Ishikawa (cell line): ENCODE results near the gene NR6A1.

Experiments used
- CEBPB ChIP-seq: IDR thresholded peaks from 2 replicates; pipeline ENCODE4 v1.6.1; 2012
- CREB1 ChIP-seq: IDR thresholded peaks from 2 replicates; pipeline ENCODE4 v1.6.1; 2012; ENCODE audit warnings: low read depth
- EGR1 ChIP-seq: IDR thresholded peaks from 2 replicates; pipeline ENCODE4 v1.6.1; 2012
- EP300 ChIP-seq: IDR thresholded peaks from 2 replicates; pipeline ENCODE4 v1.6.1; 2012; ENCODE audit warnings: borderline replicate concordance
- FOXM1 ChIP-seq: IDR thresholded peaks from 2 replicates; pipeline ENCODE4 v1.6.1; 2012; ENCODE audit warnings: low read depth, borderline replicate concordance
- MAX ChIP-seq: IDR thresholded peaks from 2 replicates; pipeline ENCODE4 v1.6.1; 2012
- NFIC ChIP-seq: IDR thresholded peaks from 2 replicates; pipeline ENCODE4 v1.6.1; 2012
- RAD21 ChIP-seq: IDR thresholded peaks from 2 replicates; pipeline ENCODE4 v1.6.1; 2012; ENCODE audit warnings: low read depth
- REST ChIP-seq: IDR thresholded peaks from 2 replicates; pipeline ENCODE4 v1.6.1; 2012; ENCODE audit warnings: low read depth, mild to moderate bottlenecking
- TAF1 ChIP-seq: IDR thresholded peaks from 2 replicates; pipeline ENCODE4 v1.6.1; 2012; ENCODE audit warnings: low read depth, mild to moderate bottlenecking
- TCF12 ChIP-seq: IDR thresholded peaks from 2 replicates; pipeline ENCODE4 v1.6.1; 2012; ENCODE audit warnings: low read depth
- TEAD4 ChIP-seq: IDR thresholded peaks from 2 replicates; pipeline ENCODE4 v1.6.1; 2012
- USF1 ChIP-seq: IDR thresholded peaks from 2 replicates; pipeline ENCODE4 v1.6.1; 2012
- YY1 ChIP-seq: IDR thresholded peaks from 2 replicates; pipeline ENCODE4 v1.6.1; 2012; ENCODE audit warnings: low read depth
- ZBTB7A ChIP-seq: IDR thresholded peaks from 2 replicates; pipeline ENCODE4 v1.6.1; 2012; ENCODE audit warnings: low read depth

Gene NR6A1

GRCh38 chr9:124602632-124603031 is 168.5 kb downstream of the NR6A1 start:
- TF ChIP-seq EGR1 (no peak), USF1 (no peak), NFIC (no peak), TEAD4 (no peak), CREB1 (no peak), ZBTB7A (no peak), FOXM1 (no peak), REST (no peak), TAF1 (no peak), RAD21 (no peak), EP300 (no peak), MAX (no peak), TCF12 (no peak), YY1 (no peak), CEBPB (no peak)

GRCh38 chr9:124602204-124602603 is 168.9 kb downstream of the NR6A1 start:
- TF ChIP-seq ZBTB7A (no peak), TEAD4 (no peak), CREB1 (no peak), EGR1 (no peak), RAD21 (no peak), EP300 (no peak), REST (no peak)

- no peak for TF ChIP-seq REST
- TF ChIP-seq CREB1, result no peak
- no peak for TF ChIP-seq NFIC
- no peak for TF ChIP-seq USF1
- TF ChIP-seq TAF1, result no peak
- no peak for TF ChIP-seq TCF12
- TF ChIP-seq EP300, result no peak
- TF ChIP-seq ZBTB7A, result no peak
- no peak for TF ChIP-seq CEBPB
- TF ChIP-seq EGR1, result no peak
- TF ChIP-seq TEAD4, result no peak
- no peak for TF ChIP-seq YY1
- TF ChIP-seq MAX, result no peak
- TF ChIP-seq FOXM1, result no peak
- TF ChIP-seq RAD21, result no peak
Observed at GRCh38 chr9:124600407-124600806, 170.7 kb downstream of the NR6A1 start.

- TF ChIP-seq CREB1 (no peak), USF1 (no peak), RAD21 (no peak), TCF12 (no peak), FOXM1 (no peak)
Observed at GRCh38 chr9:124599121-124599795, 171.9 kb downstream of the NR6A1 start.
